Measurements from ENCODE around the gene LRP6. TPM values are rescaled to one million over a fixed set of nuclear protein-coding genes. Genes with fewer than 3 reads are reported as not detected.

Gene LRP6
- total RNA-seq (2021) = 61.9 to 72.8 TPM (median 68.8 TPM) in 3 replicates
- Bru-seq, nascent RNA = percentile 85 among the genes with signal in this experiment
- long read RNA-seq, experiment 1, full-length matches to known transcripts = 36 of 119 reads
- long read RNA-seq, experiment 1, partial matches to known transcripts = 30 of 119 reads
- long read RNA-seq, experiment 1, other reads (novel, unspliced or antisense) = 53 of 119 reads
- long read RNA-seq, experiment 2, full-length matches to known transcripts = 3 of 41 reads
- long read RNA-seq, experiment 2, partial matches to known transcripts = 4 of 41 reads
- long read RNA-seq, experiment 2, other reads (novel, unspliced or antisense) = 34 of 41 reads
- long read RNA-seq, experiment 3, partial matches to known transcripts = 3 of 5 reads
- long read RNA-seq, experiment 3, other reads (novel, unspliced or antisense) = 2 of 5 reads

- DNase-seq (ENCODE audit: low spot score) (peak; percentile 90), ATAC-seq (peak; percentile 86)
- ChIA-PET CTCF (interaction anchor here (0.7 to 1.4 kb wide), 5 partner anchors 24 to 92 kb away, joined by 3 to 4 read pairs (median 3); partner anchors contain the start of gene BORCS5), POLR2A (interaction anchor here (0.5 to 1.3 kb wide), 7 partner anchors 12 to 418 kb away, joined by 3 to 4 read pairs (median 3); no protein-coding TSS in a partner anchor)
- no peaks in the 10 kb centered on the region for H3K9me3 Mint-ChIP-seq
- peak within 1 kb of the TSS; percentile 87 for H3K4me3 Mint-ChIP-seq
- H3K4me1 Mint-ChIP-seq = peaks cover 36% of the 10 kb centered on the region
- no peaks in the 10 kb centered on the region for H3K27me3 Mint-ChIP-seq (ENCODE audit: low read depth)
- H3K36me3 Mint-ChIP-seq = peaks cover 5% of the 10 kb centered on the region
- H3K27ac Mint-ChIP-seq = peak within 1 kb of the TSS; percentile 99
- TF ChIP-seq ZNF512 (CRISPR knock-in tag; IDR thresholded peaks at IDR 0.05; ENCODE audit: borderline replicate concordance) (no peak), ZNF671 (CRISPR knock-in tag; IDR thresholded peaks at IDR 0.05) (0 out of 2 replicates have a peak, but pooled peaks have one; percentile 6), E2F5 (CRISPR knock-in tag; IDR thresholded peaks at IDR 0.05) (peak; percentile 90), CDX4 (CRISPR knock-in tag; IDR thresholded peaks at IDR 0.05; ENCODE audit: borderline replicate concordance) (no peak), ATF1 (CRISPR knock-in tag; IDR thresholded peaks at IDR 0.05) (no peak), NFATC4 (CRISPR knock-in tag; IDR thresholded peaks at IDR 0.05) (no peak), ZNF416 (CRISPR knock-in tag; IDR thresholded peaks at IDR 0.05) (0 out of 2 replicates have a peak, but pooled peaks have one; percentile 5), GABPB1 (CRISPR knock-in tag; IDR thresholded peaks at IDR 0.05) (peak; percentile 80), CREM (CRISPR knock-in tag; IDR thresholded peaks at IDR 0.05) (peak; percentile 87), ESRRA (CRISPR knock-in tag; IDR thresholded peaks at IDR 0.05; ENCODE audit: borderline replicate concordance) (peak; percentile 72; the same call in 1 of the 2 replicates), GTF2I (CRISPR knock-in tag; conservative IDR thresholded peaks at IDR 0.05) (no peak), OVOL2 (CRISPR knock-in tag; IDR thresholded peaks at IDR 0.05; ENCODE audit: borderline replicate concordance) (no peak), ATF2 (CRISPR knock-in tag; IDR thresholded peaks at IDR 0.05; ENCODE audit: borderline replicate concordance, low read depth) (no peak), SP1 (CRISPR knock-in tag; conservative IDR thresholded peaks at IDR 0.05) (peak; percentile 99), CBFB (CRISPR knock-in tag; IDR thresholded peaks at IDR 0.05; ENCODE audit: low read depth) (no peak), MAX (CRISPR knock-in tag; IDR thresholded peaks at IDR 0.05) (peak; percentile 88), TP53 (CRISPR knock-in tag; IDR thresholded peaks at IDR 0.05) (peak; percentile 67; the same call in 1 of the 2 replicates), USF1 (CRISPR knock-in tag; IDR thresholded peaks at IDR 0.05) (peak; percentile 50), ZSCAN18 (CRISPR knock-in tag; IDR thresholded peaks at IDR 0.05) (no peak), RELA (CRISPR knock-in tag; IDR thresholded peaks at IDR 0.05; ENCODE audit: borderline replicate concordance) (peak; percentile 91), CREB1 (CRISPR knock-in tag; IDR thresholded peaks at IDR 0.05) (peak; percentile 67; the same call in 1 of the 2 replicates), PRRX2 (CRISPR knock-in tag; IDR thresholded peaks at IDR 0.05) (0 out of 2 replicates have a peak, but pooled peaks have one; percentile 74), AR (CRISPR knock-in tag; IDR thresholded peaks at IDR 0.05) (no peak), ZNF138 (CRISPR knock-in tag; conservative IDR thresholded peaks at IDR 0.05) (no peak), TEAD1 (CRISPR knock-in tag; IDR thresholded peaks at IDR 0.05) (peak; percentile 99), ZNF232 (CRISPR knock-in tag; IDR thresholded peaks at IDR 0.05) (no peak; the same call in 1 of the 2 replicates)
These were observed at the start of gene LRP6 for GRCh38 chr12:12266873-12267741. Gene LRP6, minus strand, starts transcription at chr12:12267044. Its CDS starts 309 bp downstream, at chr12:12266735.

Measured in WTC11 (cell line).